Measurements from ENCODE around the gene E2F4. TPM values are rescaled to one million over a fixed set of nuclear protein-coding genes. Genes with fewer than 3 reads are reported as not detected.

Gene E2F4
- total and polyA plus RNA-seq, 2 of the 13 experiments (the other 11 are each of a cell fraction or from before 2014, with no cell fraction given): 84.8 to 91.2 TPM

DNA sequence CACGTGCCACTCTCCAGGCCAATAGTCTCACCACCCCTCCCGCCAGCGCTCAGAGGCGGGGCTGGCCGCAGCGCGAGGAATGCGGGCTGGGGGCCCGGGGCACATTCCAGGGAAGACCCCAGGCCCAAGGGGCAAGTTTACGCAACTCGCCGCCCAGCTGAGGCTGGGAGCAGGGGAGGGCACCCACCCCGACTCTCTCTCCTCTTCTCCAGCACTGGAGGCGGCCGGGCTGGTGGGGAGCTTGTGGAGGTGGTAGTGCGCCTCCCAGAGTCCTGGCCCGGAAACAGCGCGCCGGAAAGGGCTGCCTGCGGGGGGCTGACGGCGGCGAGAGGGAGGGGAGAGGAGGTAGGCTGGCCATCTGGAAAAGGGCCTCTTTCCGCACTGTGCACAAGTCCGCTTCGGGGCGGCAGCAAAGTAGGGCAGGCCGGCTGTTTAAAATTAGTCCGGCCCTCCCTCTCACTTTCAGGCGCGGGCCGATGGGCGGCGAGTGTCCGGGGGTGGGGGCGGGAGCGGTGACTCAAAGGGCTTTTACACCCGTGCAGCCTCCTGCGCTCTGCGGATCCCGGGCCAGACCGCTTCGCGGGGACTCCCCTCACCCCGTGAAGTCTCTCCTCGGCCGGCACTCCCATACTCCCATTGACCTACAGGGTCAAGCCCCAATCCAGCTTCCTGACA is 54.3 kb downstream of the E2F4 start (continued):
- TF ChIP-seq, protein P1, sequence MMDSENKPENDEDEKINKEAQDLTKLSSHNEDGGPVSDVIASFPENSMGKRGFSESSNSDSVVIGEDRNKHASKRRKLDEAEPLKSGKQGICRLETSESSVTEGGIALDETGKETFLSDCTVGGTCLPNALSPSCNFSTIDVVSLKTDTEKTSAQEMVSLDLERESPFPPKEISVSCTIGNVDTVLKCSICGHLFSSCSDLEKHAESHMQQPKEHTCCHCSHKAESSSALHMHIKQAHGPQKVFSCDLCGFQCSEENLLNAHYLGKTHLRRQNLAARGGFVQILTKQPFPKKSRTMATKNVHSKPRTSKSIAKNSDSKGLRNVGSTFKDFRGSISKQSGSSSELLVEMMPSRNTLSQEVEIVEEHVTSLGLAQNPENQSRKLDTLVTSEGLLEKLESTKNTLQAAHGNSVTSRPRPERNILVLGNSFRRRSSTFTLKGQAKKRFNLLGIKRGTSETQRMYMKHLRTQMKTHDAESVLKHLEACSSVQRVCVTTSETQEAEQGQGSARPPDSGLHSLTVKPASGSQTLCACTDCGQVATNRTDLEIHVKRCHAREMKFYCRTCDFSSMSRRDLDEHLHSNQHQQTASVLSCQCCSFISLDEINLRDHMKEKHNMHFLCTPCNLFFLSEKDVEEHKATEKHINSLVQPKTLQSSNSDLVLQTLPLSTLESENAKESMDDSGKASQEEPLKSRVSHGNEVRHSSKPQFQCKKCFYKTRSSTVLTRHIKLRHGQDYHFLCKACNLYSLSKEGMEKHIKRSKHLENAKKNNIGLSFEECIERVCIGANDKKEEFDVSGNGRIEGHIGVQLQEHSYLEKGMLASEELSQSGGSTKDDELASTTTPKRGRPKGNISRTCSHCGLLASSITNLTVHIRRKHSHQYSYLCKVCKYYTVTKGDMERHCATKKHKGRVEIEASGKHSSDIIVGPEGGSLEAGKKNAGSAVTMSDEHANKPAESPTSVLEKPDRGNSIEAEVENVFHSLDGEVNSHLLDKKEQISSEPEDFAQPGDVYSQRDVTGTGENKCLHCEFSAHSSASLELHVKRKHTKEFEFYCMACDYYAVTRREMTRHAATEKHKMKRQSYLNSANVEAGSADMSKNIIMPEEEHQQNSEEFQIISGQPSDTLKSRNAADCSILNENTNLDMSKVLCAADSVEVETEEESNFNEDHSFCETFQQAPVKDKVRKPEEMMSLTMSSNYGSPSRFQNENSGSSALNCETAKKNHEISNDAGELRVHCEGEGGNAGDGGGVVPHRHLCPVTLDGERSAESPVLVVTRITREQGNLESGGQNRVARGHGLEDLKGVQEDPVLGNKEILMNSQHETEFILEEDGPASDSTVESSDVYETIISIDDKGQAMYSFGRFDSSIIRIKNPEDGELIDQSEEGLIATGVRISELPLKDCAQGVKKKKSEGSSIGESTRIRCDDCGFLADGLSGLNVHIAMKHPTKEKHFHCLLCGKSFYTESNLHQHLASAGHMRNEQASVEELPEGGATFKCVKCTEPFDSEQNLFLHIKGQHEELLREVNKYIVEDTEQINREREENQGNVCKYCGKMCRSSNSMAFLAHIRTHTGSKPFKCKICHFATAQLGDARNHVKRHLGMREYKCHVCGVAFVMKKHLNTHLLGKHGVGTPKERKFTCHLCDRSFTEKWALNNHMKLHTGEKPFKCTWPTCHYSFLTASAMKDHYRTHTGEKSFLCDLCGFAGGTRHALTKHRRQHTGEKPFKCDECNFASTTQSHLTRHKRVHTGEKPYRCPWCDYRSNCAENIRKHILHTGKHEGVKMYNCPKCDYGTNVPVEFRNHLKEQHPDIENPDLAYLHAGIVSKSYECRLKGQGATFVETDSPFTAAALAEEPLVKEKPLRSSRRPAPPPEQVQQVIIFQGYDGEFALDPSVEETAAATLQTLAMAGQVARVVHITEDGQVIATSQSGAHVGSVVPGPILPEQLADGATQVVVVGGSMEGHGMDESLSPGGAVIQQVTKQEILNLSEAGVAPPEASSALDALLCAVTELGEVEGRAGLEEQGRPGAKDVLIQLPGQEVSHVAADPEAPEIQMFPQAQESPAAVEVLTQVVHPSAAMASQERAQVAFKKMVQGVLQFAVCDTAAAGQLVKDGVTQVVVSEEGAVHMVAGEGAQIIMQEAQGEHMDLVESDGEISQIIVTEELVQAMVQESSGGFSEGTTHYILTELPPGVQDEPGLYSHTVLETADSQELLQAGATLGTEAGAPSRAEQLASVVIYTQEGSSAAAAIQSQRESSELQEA (CRISPR knock-in tag; IDR thresholded peaks at IDR 0.05; ENCODE audit: not compliant biosample characterization): peak; percentile 91
- TF ChIP-seq, protein P2, sequence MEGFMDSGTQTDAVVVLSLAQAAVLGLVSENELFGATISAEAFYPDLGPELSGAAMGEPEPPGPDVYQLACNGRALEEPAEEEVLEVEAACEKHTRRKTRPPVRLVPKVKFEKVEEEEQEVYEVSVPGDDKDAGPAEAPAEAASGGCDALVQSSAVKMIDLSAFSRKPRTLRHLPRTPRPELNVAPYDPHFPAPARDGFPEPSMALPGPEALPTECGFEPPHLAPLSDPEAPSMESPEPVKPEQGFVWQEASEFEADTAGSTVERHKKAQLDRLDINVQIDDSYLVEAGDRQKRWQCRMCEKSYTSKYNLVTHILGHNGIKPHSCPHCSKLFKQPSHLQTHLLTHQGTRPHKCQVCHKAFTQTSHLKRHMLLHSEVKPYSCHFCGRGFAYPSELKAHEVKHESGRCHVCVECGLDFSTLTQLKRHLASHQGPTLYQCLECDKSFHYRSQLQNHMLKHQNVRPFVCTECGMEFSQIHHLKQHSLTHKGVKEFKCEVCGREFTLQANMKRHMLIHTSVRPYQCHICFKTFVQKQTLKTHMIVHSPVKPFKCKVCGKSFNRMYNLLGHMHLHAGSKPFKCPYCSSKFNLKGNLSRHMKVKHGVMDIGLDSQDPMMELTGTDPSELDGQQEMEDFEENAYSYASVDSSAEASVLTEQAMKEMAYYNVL (CRISPR knock-in tag; IDR thresholded peaks at IDR 0.05; ENCODE audit: borderline replicate concordance): peak; percentile 86
- TF ChIP-seq ZNF660 (CRISPR knock-in tag; IDR thresholded peaks at IDR 0.05; ENCODE audit: borderline replicate concordance, low read depth) (no peak), TBX3 (IDR thresholded peaks at IDR 0.05; ENCODE audit: borderline replicate concordance) (peak; percentile 37; the same call in 1 of the 2 replicates), ZNF674 (CRISPR knock-in tag; IDR thresholded peaks at IDR 0.05; ENCODE audit: low read depth) (0 out of 2 replicates have a peak, but pooled peaks have one; percentile 82), ZNF644 (CRISPR knock-in tag; IDR thresholded peaks at IDR 0.05; ENCODE audit: low read depth) (peak; percentile 64; the same call in 1 of the 2 replicates), RXRB (CRISPR knock-in tag; IDR thresholded peaks at IDR 0.05; ENCODE audit: borderline replicate concordance) (peak; percentile 74)
- TF ChIP-seq, protein P3, sequence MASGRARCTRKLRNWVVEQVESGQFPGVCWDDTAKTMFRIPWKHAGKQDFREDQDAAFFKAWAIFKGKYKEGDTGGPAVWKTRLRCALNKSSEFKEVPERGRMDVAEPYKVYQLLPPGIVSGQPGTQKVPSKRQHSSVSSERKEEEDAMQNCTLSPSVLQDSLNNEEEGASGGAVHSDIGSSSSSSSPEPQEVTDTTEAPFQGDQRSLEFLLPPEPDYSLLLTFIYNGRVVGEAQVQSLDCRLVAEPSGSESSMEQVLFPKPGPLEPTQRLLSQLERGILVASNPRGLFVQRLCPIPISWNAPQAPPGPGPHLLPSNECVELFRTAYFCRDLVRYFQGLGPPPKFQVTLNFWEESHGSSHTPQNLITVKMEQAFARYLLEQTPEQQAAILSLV (CRISPR knock-in tag; IDR thresholded peaks at IDR 0.05; ENCODE audit: borderline replicate concordance): peak; percentile 86; the same call in 1 of the 2 replicates
- TF ChIP-seq, protein P4, sequence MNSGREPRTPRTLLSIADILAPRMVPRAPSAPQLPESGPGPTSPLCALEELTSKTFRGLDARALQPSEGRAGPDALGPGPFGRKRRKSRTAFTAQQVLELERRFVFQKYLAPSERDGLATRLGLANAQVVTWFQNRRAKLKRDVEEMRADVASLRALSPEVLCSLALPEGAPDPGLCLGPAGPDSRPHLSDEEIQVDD (CRISPR knock-in tag; IDR thresholded peaks at IDR 0.05; ENCODE audit: borderline replicate concordance): no peak; the same call in 1 of the 2 replicates
- TF ChIP-seq, protein P5, sequence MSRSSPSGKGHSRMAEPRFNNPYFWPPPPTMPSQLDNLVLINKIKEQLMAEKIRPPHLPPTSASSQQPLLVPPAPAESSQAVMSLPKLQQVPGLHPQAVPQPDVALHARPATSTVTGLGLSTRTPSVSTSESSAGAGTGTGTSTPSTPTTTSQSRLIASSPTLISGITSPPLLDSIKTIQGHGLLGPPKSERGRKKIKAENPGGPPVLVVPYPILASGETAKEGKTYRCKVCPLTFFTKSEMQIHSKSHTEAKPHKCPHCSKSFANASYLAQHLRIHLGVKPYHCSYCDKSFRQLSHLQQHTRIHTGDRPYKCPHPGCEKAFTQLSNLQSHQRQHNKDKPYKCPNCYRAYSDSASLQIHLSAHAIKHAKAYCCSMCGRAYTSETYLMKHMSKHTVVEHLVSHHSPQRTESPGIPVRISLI (CRISPR knock-in tag; IDR thresholded peaks at IDR 0.05; ENCODE audit: borderline replicate concordance): peak; percentile 9; the same call in 1 of the 2 replicates
- TF ChIP-seq, protein P6, sequence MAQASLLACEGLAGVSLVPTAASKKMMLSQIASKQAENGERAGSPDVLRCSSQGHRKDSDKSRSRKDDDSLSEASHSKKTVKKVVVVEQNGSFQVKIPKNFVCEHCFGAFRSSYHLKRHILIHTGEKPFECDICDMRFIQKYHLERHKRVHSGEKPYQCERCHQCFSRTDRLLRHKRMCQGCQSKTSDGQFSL (CRISPR knock-in tag; IDR thresholded peaks at IDR 0.05): peak; percentile 92
- TF ChIP-seq, protein P7, sequence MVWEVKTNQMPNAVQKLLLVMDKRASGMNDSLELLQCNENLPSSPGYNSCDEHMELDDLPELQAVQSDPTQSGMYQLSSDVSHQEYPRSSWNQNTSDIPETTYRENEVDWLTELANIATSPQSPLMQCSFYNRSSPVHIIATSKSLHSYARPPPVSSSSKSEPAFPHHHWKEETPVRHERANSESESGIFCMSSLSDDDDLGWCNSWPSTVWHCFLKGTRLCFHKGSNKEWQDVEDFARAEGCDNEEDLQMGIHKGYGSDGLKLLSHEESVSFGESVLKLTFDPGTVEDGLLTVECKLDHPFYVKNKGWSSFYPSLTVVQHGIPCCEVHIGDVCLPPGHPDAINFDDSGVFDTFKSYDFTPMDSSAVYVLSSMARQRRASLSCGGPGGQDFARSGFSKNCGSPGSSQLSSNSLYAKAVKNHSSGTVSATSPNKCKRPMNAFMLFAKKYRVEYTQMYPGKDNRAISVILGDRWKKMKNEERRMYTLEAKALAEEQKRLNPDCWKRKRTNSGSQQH (CRISPR knock-in tag; IDR thresholded peaks at IDR 0.05; ENCODE audit: low read depth): peak; percentile 85
